ENCODE measurements around the gene NEIL3.

NEIL3 gene

GRCh38 chr4:177309522-177310371 lies at the start of gene NEIL3:
NEIL3 (plus strand) TSS chr4:177309874; CDS start chr4:177309954, 80 bp downstream.
- peak; percentile 54 for DNase-seq

- DNase-seq = no peak
These were observed 45.9 kb upstream of the NEIL3 start for GRCh38 chr4:177263818-177264217.

GRCh38 chr4:177264788-177265422 lies 44.8 kb upstream of the NEIL3 start:
- DNase-seq = no peak

- DNase-seq = no peak
These were observed 43.9 kb upstream of the NEIL3 start for GRCh38 chr4:177265729-177266128.

- DNase-seq = no peak
These were observed 43.2 kb upstream of the NEIL3 start for GRCh38 chr4:177266506-177266905.

- DNase-seq = no peak
These were observed 41.8 kb upstream of the NEIL3 start for GRCh38 chr4:177267911-177268310.

GRCh38 chr4:177271091-177271490 lies 38.6 kb upstream of the NEIL3 start:
- no peak for DNase-seq

- DNase-seq = no peak
These were observed 37.5 kb upstream of the NEIL3 start for GRCh38 chr4:177271915-177272766.

- no peak for DNase-seq
These were observed 33.7 kb upstream of the NEIL3 start for GRCh38 chr4:177275999-177276398.

- DNase-seq = no peak
These were observed 28.2 kb upstream of the NEIL3 start for GRCh38 chr4:177281351-177281909.

GRCh38 chr4:177282284-177282835 lies 27.3 kb upstream of the NEIL3 start:
- no peak for DNase-seq

- no peak for DNase-seq
These were observed 26.5 kb upstream of the NEIL3 start for GRCh38 chr4:177283167-177283566.

GRCh38 chr4:177285953-177286352 lies 23.7 kb upstream of the NEIL3 start:
- no peak for DNase-seq

- DNase-seq = no peak
These were observed 22.4 kb upstream of the NEIL3 start for GRCh38 chr4:177287255-177287654.

- no peak for DNase-seq
These were observed 21.3 kb upstream of the NEIL3 start for GRCh38 chr4:177288335-177288734.

GRCh38 chr4:177290780-177291179 lies 18.9 kb upstream of the NEIL3 start:
- DNase-seq = no peak

GRCh38 chr4:177292171-177292570 lies 17.5 kb upstream of the NEIL3 start:
- DNase-seq = no peak

- no peak for DNase-seq
These were observed 16.3 kb upstream of the NEIL3 start for GRCh38 chr4:177293208-177294033.

GRCh38 chr4:177297785-177298391 lies 11.8 kb upstream of the NEIL3 start:
- DNase-seq = no peak

- no peak for DNase-seq
These were observed 8.5 kb upstream of the NEIL3 start for GRCh38 chr4:177301126-177301639.

Data from NCI-H510A treated with DMSO at 0.1 percent for 48 hours (cell line).